Spleen (tissue), 7 donors: ENCODE measurements around the gene EDEM1.

Source experiments
- POLR2A ChIP-seq, 3 donors: fragments of 450-650 bp; IDR thresholded peaks; one replicate each; pipeline ENCODE4 v1.5.1; 2017; ENCODE audit warnings: antibody characterized with exemption in 3 of 3, mild to moderate bottlenecking in 1 of 3
- POLR2AphosphoS5 ChIP-seq, 3 donors: sonication (generic); formaldehyde crosslinking; IDR thresholded peaks; one replicate each; pipeline ENCODE4 v1.5.1; 2017; ENCODE audit warnings: antibody characterized with exemption in 3 of 3
- TF ChIP-seq, protein P1 (sequence below), 11 experiments: fragments of 200-600 bp in 7 of 11; fragments of 450-650 bp in 4 of 11; sonication (generic) in 4 of 11; IDR thresholded peaks in 8 of 11; conservative IDR thresholded peaks in 3 of 11; 1 replicate in 7 of 11; 2 replicates in 4 of 11; pipeline versions ENCODE4 v1.4.0 to v1.8.0; 2016 to 2021; ENCODE audit warnings: antibody characterized with exemption in 11 of 11, inconsistent platforms in 4 of 11, mild to moderate bottlenecking in 1 of 11
- donor health status: DM: no; HTN: no; CAD: no; lungs with moderate emphysema.
- donor health status: DM: no; HTN: no; CAD: no.
- donor health status: DM: no; HTN: no; CAD: no.

- TF ChIP-seq, protein P1, sequence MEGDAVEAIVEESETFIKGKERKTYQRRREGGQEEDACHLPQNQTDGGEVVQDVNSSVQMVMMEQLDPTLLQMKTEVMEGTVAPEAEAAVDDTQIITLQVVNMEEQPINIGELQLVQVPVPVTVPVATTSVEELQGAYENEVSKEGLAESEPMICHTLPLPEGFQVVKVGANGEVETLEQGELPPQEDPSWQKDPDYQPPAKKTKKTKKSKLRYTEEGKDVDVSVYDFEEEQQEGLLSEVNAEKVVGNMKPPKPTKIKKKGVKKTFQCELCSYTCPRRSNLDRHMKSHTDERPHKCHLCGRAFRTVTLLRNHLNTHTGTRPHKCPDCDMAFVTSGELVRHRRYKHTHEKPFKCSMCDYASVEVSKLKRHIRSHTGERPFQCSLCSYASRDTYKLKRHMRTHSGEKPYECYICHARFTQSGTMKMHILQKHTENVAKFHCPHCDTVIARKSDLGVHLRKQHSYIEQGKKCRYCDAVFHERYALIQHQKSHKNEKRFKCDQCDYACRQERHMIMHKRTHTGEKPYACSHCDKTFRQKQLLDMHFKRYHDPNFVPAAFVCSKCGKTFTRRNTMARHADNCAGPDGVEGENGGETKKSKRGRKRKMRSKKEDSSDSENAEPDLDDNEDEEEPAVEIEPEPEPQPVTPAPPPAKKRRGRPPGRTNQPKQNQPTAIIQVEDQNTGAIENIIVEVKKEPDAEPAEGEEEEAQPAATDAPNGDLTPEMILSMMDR (IDR thresholded peaks at IDR 0.05 in 8 of 11, conservative IDR thresholded peaks at IDR 0.05 in 3 of 11), result no peak
- TF ChIP-seq POLR2AphosphoS5 (IDR thresholded peaks at IDR 0.05) (no peak), POLR2A (IDR thresholded peaks at IDR 0.05) (no peak)
Measured at GRCh38 chr3:5162102-5162501, 25.4 kb upstream of the EDEM1 start.
